NCI-H510A (cell line): ENCODE data around the gene TRPT1.

ENCODE experiments used
- DNase-seq: peaks from one replicate; lab custom pipeline; 2025; lab: John Stamatoyannopoulos, UW

TRPT1 gene

GRCh38 chr11:64225608-64226506, at the start of gene TRPT1, which contains the start of gene NUDT22:
Gene TRPT1 (minus strand): TSS chr11:64226186. CDS start chr11:64225860, 326 bp downstream.
Gene NUDT22 (plus strand): TSS chr11:64226274. CDS start chr11:64226653, 379 bp downstream.
- peak; percentile 89 for DNase-seq

GRCh38 chr11:64275031-64275800, 49.2 kb upstream of the TRPT1 start:
- DNase-seq = no peak

DNA sequence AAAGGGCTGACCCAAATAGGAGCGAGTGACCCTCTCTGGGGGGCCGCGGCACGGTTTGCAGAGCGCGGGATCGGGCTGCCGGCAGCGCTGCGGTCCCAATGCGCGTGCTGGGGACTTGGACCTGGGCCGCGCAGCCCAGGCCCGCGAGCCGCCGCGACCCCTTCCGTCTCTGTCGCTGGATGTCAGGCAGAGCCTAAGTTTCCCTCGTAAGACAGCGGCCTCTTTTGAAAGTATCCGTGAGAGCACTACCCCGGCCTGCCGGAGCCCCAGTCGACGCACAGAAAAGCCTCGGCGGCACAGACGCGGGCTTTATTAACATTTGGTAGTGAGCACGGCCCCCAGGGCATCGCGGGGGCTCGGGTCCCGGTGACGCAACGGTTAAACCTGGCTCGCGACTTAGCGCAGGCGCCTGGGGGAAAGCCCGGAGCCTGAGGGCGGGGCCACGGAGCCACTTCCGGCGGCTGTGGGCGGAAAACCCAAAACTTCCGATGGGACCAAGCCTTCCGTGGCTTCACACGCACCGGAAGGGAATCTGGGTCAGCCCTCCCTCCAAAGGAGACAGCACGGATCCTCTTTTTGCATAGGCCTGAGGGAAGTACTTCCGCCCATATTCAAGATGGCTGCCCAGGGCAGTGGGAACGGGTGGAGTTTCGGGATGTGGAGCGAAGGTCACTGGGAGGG, 43.7 kb upstream of the TRPT1 start:
- DNase-seq = peak; percentile 99

GRCh38 chr11:64268893-64269539, 43.0 kb upstream of the TRPT1 start:
- DNase-seq = no peak

GRCh38 chr11:64268025-64268892, 42.3 kb upstream of the TRPT1 start:
- no peak for DNase-seq

DNA sequence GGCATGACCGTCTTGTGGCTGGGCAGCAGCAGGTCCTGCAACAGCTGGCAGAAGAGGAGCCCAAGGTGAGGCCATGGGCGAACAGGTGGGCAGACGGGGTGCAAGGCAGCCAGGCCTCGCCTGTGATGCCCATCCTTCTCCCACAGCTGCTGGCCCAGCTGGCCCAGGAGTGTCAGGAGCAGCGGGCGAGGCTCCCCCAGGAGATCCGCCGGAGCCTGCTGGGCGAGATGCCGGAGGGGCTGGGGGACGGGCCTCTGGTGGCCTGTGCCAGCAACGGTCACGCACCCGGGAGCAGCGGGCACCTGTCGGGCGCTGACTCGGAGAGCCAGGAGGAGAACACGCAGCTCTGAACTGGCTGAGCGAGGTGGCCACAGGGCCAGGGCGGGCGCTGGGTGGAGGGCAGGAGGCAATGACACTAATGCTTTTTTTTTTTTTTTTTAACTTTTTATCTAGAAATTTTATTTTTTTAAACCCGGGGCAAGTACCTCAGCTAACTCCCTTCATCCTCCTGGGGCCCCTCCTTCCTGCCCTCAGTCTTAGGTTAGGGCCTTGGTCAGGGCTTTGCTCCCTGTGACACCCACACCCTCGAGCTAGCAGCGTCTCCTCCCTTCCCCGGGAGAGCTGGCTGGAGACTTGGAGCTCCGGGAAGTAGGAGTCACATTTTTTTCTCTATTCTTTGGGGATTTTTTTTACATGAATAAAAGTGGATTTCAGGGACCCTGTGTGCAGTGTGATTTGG, 41.4 kb upstream of the TRPT1 start:
- no peak for DNase-seq

GRCh38 chr11:64266339-64266738, 40.4 kb upstream of the TRPT1 start:
- no peak for DNase-seq

- no peak for DNase-seq
Observed at GRCh38 chr11:64265176-64266160, 39.5 kb upstream of the TRPT1 start.

DNA sequence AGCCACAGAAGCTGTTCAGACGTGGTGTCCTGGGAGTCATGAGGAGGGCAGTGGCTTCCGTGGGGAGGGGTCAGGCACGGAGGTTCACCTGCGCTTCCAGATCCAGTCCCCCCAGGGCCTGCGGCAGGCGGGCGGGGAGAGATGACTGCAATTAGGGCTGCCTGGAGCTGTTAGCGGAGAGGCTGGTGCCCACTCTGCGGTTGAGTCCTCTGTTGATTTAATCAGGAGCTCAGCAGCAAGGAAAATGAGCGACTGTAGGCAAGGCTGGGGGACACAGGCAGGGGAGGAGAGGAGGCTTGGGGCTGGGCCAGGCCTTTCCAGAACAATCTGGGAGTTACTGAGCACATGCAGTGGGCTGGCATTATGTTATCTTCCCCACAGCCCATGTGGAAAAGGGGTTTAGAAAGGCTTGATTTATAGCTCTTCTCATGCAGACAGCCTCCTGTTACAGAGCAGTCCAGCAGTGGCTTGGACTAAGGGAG, 38.4 kb upstream of the TRPT1 start:
- DNase-seq = no peak

DNA sequence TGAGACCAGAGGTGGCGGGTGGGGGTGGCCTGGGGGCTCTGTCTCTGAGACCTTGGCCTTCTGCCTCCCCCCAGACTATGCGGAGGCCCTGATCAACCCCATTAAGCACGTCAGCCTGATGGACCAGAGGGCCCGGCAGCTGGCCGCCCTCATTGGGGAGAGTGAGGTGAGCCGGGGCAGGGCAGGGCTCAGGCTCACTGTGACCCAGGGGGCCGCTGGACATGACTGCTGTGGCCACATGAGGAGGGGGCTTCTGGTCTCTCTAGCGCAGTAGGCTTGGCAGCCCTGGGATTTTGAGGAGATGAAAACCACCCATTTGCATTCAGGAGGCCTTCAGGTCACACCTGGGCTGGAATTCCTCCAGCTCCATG, 37.9 kb upstream of the TRPT1 start:
- DNase-seq = no peak

- no peak for DNase-seq
Observed at GRCh38 chr11:64263021-64263946, 37.3 kb upstream of the TRPT1 start.

- DNase-seq = no peak
Observed at GRCh38 chr11:64262271-64263002, 36.5 kb upstream of the TRPT1 start.

GRCh38 chr11:64261556-64262080, 35.6 kb upstream of the TRPT1 start:
- no peak for DNase-seq

DNA sequence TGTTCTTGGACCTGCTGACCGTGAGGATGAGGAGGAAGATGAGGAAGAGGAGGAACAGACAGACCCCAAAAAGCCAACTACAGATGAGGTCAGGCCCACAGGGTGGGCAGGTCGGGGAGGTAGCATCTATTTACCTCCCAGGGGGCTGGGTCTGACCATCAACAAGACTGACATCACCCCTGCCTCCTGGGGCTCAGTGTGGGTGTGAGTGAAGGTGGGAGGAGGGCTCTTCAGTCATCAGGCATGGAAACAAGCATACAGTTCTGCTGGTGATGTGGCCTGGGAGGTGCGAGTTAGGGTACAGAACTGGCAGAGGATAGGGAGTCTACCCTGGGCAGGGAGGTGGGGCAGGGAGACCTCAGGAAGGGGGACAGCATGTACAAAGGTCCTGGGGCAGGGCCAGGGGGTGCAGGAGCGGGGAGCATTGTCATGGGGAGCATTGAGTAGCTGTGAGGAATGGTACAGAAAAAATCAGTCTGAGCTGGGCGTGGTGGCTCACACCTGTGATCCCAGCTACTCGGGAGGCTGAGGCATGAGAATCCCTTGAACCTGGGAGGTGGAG, 34.2 kb upstream of the TRPT1 start:
- DNase-seq = no peak

GRCh38 chr11:64259533-64260067, 33.6 kb upstream of the TRPT1 start:
- DNase-seq = no peak

DNA sequence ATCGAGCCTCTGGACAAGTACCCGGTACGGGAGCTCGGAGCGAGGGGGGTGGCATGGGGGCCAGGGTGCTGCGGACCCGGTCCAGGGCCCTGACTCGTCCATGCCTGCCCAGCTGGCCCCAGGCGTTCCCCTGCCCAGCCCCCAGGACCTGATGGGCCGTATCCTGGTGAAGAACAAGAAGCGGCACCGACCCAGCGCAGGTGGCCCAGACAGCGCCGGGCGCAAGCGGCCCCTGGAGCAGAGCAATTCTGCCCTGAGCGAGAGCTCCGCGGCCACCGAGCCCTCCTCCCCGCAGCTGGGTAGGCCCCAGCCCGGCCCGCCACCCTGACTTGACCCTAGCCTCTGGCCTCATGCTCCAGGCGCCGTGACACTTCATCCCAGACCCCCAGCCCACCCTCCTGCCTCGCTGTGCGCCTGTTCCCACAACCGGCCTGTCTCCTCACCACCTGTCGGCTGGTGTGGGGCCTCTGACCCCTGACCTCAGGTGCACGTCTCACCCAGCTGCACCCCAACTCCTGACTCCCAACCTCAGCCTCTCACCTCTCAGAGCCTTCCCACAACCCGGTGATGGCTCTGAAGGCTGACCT, 33.1 kb upstream of the TRPT1 start:
- DNase-seq = no peak
